Measurements from ENCODE around the gene FANK1. TPM values are rescaled to one million over a fixed set of nuclear protein-coding genes. Genes with fewer than 3 reads are reported as not detected.
"Not testable (repeated sequence)": the region's sequence is repeated elsewhere in the genome, so short reads cannot be mapped to it uniquely, and the experiment has no call there.

FANK1 gene
- total and polyA plus RNA-seq, 10 donors = 0.35 to 1.0 (median 0.90) TPM; not detected in 2

- DNase-seq = no peak
- H3K4me1 ChIP-seq = no peaks in the 10 kb centered on the region
- H3K4me3 ChIP-seq = no peak overlapping the region
- 77 to 86% (median 79%) methylated on average over 5 of the region's 5 CpGs for WGBS, 5 donors
- no peaks in the 10 kb centered on the region for H3K9me3 ChIP-seq
- TF ChIP-seq POLR2A (IDR thresholded peaks at IDR 0.05) = no peak
- no peak for TF ChIP-seq CTCF (IDR thresholded peaks at IDR 0.05 in 8 of 11, conservative IDR thresholded peaks at IDR 0.05 in 3 of 11)
- no peak for TF ChIP-seq POLR2AphosphoS5 (IDR thresholded peaks at IDR 0.05)
- no peaks in the 10 kb centered on the region for H3K36me3 ChIP-seq
- H3K27ac ChIP-seq = no peak overlapping the region
- intact Hi-C loops (cut with DNase I; ENCODE audit: low total_unique reads) = no loop called here
- no peaks in the 10 kb centered on the region for H3K27me3 ChIP-seq (replicated peaks in 1 of 7)
Observed at GRCh38 chr10:125925262-125925834, 29.0 kb downstream of the FANK1 start.

- Histone ChIP-seq H3K9me3 (no peaks in the 10 kb centered on the region), H3K4me1 (no peaks in the 10 kb centered on the region), H3K4me3 (no peak overlapping the region), H3K27me3 (replicated peaks in 1 of 7) (no peaks in the 10 kb centered on the region), H3K27ac (no peak overlapping the region), H3K36me3 (no peaks in the 10 kb centered on the region)
- no peak for TF ChIP-seq CTCF (IDR thresholded peaks at IDR 0.05 in 8 of 11, conservative IDR thresholded peaks at IDR 0.05 in 3 of 11)
- no peak for TF ChIP-seq POLR2A (IDR thresholded peaks at IDR 0.05)
- TF ChIP-seq POLR2AphosphoS5 (IDR thresholded peaks at IDR 0.05) = no peak
- WGBS, 5 donors = 57 to 64% (median 60%) methylated on average over 5 of the region's 5 CpGs
- intact Hi-C loops (cut with DNase I; ENCODE audit: low total_unique reads) = no loop called here
- DNase-seq = no peak
Observed at GRCh38 chr10:125926247-125926646, 29.9 kb downstream of the FANK1 start.

GRCh38 chr10:125927265-125927664 lies 30.9 kb downstream of the FANK1 start:
- H3K9me3 ChIP-seq; intact Hi-C loops (cut with DNase I; ENCODE audit: low total_unique reads); H3K27ac ChIP-seq; DNase-seq; H3K27me3 ChIP-seq (replicated peaks in 1 of 7); H3K4me3 ChIP-seq; H3K4me1 ChIP-seq; H3K36me3 ChIP-seq: not testable (repeated sequence)
- WGBS, 5 donors = 78 to 87% (median 84%) methylated on average over 5 of the region's 5 CpGs

GRCh38 chr10:125928928-125929585 lies 32.7 kb downstream of the FANK1 start:
- H3K4me3 ChIP-seq = no peak overlapping the region
- DNase-seq = no peak
- TF ChIP-seq POLR2A (IDR thresholded peaks at IDR 0.05) (no peak), POLR2AphosphoS5 (IDR thresholded peaks at IDR 0.05) (no peak), CTCF (IDR thresholded peaks at IDR 0.05 in 8 of 11, conservative IDR thresholded peaks at IDR 0.05 in 3 of 11) (no peak)
- peaks cover 0 to 2% (median 0%) of the 10 kb centered on the region in 7 donors for H3K27me3 ChIP-seq (replicated peaks in 1 of 7)
- H3K27ac ChIP-seq = no peak overlapping the region
- no peaks in the 10 kb centered on the region for H3K9me3 ChIP-seq
- intact Hi-C loops (cut with DNase I; ENCODE audit: low total_unique reads) = no loop called here
- H3K4me1 ChIP-seq = no peaks in the 10 kb centered on the region
- no peaks in the 10 kb centered on the region for H3K36me3 ChIP-seq
- 85 to 91% (median 88%) methylated on average over 7 of the region's 7 CpGs for WGBS, 5 donors

Data from spleen (tissue), 11 donors.